GM18868 (cell line): Measurements from ENCODE around the gene DPF3.

Source experiments
- ATAC-seq: cut with Tn5 transposase; IDR thresholded peaks from one replicate; pipeline ENCODE4 v1.9.1; 2021; ENCODE audit warnings: mild to moderate bottlenecking, moderate library complexity; ENCODE audit not compliant: unreplicated experiment

DPF3 gene

DNA sequence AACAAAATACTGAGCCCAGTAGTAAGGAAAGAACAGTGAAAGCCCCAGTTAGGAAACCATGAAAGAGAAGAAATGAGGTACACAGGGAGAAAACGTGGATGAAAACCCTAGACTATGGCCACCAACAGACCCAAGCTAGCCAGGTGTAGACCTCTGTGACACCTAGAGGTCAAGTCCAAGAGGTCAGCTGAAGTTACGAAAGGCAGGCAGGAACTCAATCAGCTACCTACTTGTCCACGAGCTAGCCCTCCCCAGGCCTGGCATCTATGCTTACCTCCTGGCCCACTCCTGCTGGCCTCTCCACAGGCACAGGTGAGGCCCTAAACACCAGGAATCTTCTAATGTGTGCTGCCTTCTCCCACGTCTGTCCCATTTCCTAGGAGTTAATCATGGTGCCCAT, 48.7 kb downstream of the DPF3 start:
- no peak for ATAC-seq

DNA sequence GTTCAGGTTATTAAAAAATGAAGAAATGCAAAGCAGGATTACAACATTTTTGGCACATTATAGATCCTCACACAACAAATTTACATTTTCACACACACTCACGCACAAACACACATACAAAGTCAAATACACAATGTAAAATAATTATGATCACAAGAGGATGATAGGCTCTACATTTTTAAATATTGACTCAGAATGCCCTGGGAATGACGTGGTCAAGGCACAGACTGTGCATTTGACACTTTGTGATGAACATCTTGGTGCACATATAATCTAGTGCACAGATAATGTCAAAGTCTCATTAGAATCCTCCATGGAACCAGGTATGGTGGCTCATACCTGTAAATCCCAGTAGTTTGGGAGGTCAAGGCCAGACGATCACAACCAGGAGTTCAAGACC, 49.4 kb downstream of the DPF3 start:
- no peak for ATAC-seq

DNA sequence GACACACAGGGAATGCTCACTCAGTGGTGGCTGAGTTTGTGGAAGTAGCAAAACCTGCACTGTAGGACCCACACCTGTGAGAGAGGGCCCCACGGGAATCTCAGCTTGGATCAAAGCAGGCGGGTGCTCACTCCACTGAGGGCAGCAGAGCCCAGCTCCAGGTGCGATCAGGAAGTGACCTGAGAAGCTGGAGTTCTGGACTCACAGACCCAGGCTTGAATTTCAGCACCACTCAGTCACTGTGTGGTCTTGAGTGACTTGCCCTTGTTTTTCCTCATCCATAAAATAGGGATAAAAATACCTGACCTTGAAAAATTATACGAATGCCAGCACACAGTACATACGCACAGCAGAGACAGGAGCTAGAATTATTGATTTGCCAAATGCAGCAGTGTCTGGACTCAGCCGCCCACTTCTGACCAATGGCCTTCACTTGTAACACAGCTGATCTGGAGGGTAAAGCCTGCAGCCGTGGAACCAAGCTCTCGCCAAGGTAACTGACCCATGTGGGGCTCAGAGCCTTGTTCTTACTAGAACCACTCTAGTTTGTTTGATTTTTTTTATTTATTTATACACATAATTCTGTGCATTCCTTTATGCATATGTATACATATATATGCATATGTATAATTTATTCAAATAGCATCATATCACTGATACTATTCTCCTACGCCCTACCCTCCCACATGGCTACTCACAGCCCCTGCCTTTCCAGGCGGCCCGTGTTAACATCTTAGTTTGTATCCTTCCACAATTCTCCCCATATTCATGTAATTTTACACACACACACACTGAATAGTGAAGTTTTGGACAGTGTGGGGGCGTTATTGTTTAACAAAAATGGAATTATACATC, 53.9 kb downstream of the DPF3 start:
- no peak for ATAC-seq

GRCh38 chr14:72839351-72839750, 54.5 kb downstream of the DPF3 start:
- no peak for ATAC-seq

- ATAC-seq: no peak
Measured at GRCh38 chr14:72836085-72836484, 57.8 kb downstream of the DPF3 start.

DNA sequence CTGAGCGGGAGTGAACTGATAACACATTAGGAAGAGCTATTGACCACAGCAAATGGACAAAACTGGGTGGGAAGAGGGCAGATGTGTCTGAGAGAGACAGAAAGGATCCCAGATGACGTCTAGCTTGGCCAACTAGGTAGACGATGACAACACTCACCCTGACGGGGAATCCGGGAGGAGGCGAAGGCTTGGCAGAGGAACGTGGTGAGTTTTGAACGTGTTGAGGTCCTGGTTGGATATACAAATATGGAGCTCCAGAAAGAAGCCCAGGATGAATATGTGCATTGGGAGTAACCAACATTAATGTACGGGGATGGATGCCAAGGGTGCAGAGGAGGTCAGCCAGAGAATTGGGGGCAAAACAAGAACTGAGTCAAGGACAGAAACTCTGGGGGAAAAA, 60.7 kb downstream of the DPF3 start:
- no peak for ATAC-seq

- no peak for ATAC-seq
Measured at GRCh38 chr14:72830786-72831594, 62.9 kb downstream of the DPF3 start.

GRCh38 chr14:72830356-72830755, 63.5 kb downstream of the DPF3 start:
- ATAC-seq: no peak

DNA sequence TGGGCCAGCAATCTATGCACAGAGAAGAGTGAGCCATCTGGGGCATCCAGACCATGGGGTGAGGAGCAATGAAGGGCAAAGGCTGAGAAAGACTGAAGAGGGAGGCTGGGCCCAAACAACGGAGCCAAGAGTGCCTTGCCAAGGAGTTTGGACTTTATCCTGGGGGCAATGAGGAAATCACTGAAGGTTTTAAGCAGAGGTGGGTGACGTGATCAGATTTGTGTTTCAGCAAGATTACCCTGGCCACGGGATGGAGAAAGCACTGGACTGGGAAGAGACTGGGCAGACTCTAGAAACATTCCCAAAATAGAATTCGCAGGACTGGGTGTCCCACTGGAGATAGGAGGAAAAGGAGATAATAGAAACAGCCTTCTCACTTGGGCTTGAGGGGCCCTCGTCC, 65.3 kb downstream of the DPF3 start:
- ATAC-seq: no peak

- no peak for ATAC-seq
Measured at GRCh38 chr14:72826039-72826438, 67.9 kb downstream of the DPF3 start.

- no peak for ATAC-seq
Measured at GRCh38 chr14:72825486-72825885, 68.4 kb downstream of the DPF3 start.

GRCh38 chr14:72824051-72824450, 69.8 kb downstream of the DPF3 start:
- no peak for ATAC-seq

GRCh38 chr14:72822946-72823611, 70.8 kb downstream of the DPF3 start:
- ATAC-seq: no peak

DNA sequence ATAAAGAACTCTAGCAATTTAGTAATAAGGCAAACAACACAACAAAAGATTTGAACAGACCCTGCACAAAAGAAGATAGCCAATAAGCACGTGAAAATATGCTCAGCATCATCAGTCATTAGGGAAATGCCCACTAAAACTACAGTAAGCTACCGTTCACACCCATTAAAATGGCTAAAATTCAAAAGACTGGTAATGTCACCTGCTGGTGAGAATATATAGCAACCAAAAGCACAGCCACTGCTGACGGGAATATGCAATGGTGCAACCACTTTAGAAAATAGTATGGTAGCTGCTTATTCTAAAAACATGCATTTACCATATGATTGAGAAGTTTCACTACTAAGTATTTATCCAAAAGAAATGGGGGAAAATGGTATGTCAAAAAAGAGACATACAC, 74.9 kb downstream of the DPF3 start:
- ATAC-seq: no peak

DNA sequence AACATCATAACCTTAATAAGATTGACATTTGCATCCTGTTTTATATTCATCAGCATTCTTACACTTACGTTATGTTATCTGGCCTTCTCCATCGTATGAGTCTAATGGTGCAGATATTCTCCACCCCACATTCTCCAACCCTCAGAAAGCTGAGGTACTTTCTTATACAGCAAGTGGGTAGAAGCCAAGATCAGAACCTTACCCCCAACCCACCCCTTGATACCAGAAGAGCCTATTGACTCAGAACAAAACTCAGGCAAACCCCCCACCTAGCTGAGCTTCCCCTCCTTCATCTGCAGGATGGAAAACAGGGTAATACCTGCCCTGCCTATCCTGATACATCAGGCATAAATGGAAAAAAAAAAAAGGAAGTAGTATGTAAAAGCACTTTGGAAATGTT, 77.6 kb downstream of the DPF3 start:
- ATAC-seq: no peak

DNA sequence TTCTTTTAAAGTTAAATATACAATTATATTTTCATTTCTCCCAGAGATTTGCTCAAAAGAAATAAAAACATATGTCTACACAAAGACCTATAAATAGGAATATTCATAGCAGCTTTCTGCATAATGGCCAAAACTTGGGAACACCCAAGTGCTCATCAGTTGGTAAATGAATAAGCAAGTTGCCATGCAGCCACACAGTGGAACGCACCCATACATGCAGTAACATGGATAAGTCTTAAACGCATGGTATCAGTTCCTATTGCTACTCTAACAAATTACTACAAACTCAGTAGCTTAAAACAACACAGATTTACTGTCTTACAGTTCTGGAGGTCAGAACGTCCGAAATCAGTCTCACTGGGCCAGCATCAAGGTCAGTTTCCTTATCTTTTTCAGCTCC, 78.5 kb downstream of the DPF3 start:
- ATAC-seq: no peak

GRCh38 chr14:72812292-72812851, 81.5 kb downstream of the DPF3 start:
- ATAC-seq: no peak

DNA sequence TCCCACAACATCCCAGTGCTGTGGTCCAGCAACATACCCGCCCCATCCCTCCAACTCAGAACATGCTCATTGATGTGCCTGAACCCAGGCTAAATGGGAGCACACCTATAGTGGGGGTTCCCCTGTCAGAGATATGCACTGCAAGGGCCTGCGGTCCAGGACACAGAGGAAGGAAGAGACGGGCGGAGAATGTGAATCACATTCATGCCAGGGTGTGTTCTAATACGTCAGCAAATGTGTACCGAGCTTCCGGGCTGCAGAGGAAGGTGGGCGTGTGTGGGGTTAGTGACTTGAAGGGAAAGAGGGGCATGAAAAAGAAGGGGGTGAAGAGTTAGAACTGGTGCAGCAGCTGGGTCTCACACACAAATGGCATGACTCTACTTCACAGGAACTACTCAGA, 83.7 kb downstream of the DPF3 start:
- ATAC-seq: no peak

- no peak for ATAC-seq
Measured at GRCh38 chr14:72809063-72809462, 84.8 kb downstream of the DPF3 start.

DNA sequence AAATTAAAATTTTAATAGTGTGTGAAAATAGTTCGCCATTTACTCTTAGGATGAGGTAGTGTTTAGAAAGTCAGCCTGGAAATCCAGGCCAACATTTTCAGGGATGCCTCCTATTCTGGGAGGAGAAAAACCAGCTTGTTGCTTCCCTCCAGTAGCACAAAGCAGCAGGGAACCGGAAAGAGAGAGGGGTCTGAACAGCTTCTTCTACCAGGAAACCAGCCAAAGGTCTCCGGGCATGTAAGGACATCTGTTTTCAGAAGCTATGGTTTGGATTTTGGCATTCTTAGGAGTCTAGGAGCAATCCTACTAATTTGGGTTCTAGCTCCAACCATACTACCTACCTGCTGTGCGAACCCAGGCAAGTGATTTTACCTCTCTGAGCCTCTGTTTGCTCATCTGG, 85.3 kb downstream of the DPF3 start:
- ATAC-seq: no peak

- ATAC-seq: no peak
Measured at GRCh38 chr14:72802588-72802946, 91.3 kb downstream of the DPF3 start.
